NCI-H82 treated with DMSO at 0.1 percent for 48 hours (cell line): ENCODE results near the gene PAIP1.
A peak's percentile ranks its signal among the peaks of the same experiment; 100 is the strongest.
"Not testable (repeated sequence)": the region's sequence is repeated elsewhere in the genome, so short reads cannot be mapped to it uniquely, and the experiment has no call there.

ENCODE experiments used
- DNase-seq: peaks from one replicate; lab custom pipeline; 2025; ENCODE audit not compliant: unreplicated experiment; lab: John Stamatoyannopoulos, UW

PAIP1 gene

GRCh38 chr5:43571237-43571636 is 14.4 kb upstream of the PAIP1 start:
- no peak for DNase-seq

GRCh38 chr5:43570450-43571158 is 13.7 kb upstream of the PAIP1 start:
- DNase-seq = no peak

GRCh38 chr5:43569236-43569746 is 12.4 kb upstream of the PAIP1 start:
- DNase-seq = no peak

GRCh38 chr5:43567967-43568366 is 11.1 kb upstream of the PAIP1 start:
- DNase-seq = no peak

DNA sequence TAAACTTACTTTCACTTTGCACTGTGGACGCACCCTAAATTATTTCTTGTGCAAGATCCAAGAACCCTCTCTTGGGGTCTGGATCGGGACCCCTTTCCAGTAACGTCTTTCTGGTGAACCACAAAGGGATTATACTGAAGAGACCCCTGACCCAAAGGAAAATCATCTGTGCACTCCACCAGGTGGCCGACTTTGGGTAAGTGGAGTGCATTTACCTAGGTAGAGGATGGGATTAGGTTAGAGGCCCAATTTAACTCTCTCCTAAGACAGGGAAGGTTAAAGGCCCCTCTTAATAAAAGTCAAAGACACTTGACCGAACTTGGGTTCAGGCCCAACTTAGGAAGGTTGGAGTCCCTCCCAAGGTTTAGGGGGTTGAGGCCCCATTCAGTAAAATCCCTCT is 8.2 kb upstream of the PAIP1 start:
- DNase-seq = no peak

GRCh38 chr5:43564289-43564850 is 7.5 kb upstream of the PAIP1 start:
- no peak for DNase-seq

DNA sequence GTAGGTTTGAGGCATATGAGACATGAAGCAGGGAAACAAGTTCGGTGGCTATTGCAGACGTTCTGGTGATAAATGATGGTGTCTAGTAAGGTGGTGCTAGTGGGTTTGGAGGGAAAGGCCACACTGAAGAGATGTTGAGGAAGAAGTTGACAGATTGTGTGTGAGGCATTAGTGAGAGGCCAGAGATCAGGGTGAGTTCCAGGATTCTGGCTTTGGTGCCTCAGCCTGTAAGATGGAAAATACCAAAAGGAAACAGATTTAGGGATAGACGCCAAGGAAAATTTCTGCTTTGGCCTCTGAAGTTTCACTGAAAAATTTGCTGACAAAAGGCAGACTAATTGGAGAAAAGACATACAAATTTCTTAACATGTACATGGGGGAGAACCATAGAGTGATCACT is 6.4 kb upstream of the PAIP1 start:
- no peak for DNase-seq

- DNase-seq = no peak
Observed at GRCh38 chr5:43561356-43561755, 4.5 kb upstream of the PAIP1 start.

DNA sequence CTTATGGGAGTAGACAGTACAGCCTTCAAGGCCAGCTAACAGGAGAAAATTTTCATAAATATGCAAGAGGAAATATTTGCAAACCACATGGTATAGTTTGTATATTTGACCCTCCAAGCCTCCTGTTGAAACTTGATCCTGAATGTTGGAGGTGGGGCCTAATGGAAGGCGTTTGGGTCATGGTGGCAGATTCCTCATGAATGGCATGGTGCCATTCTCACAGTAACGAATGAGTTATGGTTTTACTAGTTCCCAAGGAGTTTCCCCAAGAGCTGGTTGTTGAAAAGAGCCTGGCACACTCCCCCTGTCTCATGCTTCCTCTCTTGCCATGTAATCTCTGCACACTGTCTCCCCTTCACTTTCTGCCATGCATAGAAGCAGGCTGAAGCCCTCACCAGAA is 3.3 kb upstream of the PAIP1 start:
- no peak for DNase-seq

GRCh38 chr5:43556607-43556856 is 345 bp downstream of the PAIP1 start:
- not testable (repeated sequence) for DNase-seq

DNA sequence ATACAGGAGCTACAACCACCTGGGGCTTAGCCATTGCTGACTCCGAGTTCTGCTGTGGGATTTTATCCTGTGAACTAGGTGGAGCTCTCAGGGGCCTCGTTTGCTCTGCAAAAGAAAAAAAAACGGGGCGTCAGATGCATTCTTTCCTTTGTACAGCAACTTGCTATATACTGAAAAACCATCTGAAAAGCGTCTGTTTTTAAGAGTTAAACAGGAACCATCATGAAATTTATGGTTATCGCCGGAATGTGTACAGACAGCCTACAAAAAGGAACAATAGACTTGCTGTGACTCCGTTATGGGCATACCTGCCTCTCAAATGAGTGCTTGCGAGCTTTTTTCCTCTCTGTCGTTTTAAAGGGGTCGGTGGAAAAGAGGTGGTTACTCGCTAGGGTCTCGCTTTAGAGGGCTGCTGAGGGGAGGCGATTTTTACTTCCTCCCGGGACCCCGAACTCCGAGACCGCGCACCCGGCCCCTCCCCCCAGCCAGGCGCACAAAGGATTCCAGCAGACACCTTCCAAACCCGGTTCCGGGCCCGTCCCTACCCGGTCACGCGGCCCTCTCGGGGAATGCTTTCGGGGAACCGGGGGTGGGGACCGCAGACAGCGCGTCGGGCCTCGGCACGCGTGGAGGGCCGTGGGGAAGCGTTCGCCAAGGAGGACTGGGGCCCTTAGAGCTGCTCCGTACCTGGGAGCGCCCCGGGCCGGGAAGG is 826 bp downstream of the PAIP1 start:
- no peak for DNase-seq

- no peak for DNase-seq
Observed at GRCh38 chr5:43554497-43554896, 2.4 kb downstream of the PAIP1 start.

- DNase-seq = peak; percentile 56
Observed at GRCh38 chr5:43553381-43553780, 3.5 kb downstream of the PAIP1 start.

- no peak for DNase-seq
Observed at GRCh38 chr5:43551731-43552130, 5.1 kb downstream of the PAIP1 start.

GRCh38 chr5:43549272-43549671 is 7.6 kb downstream of the PAIP1 start:
- not testable (repeated sequence) for DNase-seq

DNA sequence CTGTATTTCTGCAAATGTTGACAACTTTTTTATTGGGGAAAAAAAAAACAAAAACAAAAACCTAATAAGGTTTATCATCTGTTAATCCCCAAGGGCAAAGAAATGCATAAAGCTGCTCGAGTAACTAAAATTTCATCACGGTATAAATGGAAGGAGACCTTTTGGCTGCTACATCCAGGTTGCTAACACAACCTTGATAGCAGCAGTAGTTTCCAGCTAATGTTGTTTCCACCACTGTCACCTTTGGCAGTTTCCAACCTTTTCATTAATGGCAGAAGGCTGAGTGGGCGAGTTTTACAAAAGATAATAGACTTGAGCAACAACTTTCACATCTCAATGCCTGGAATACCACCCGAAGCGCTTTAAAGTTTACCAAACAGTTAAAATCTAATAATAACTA is 8.5 kb downstream of the PAIP1 start:
- DNase-seq = no peak

GRCh38 chr5:43547532-43547931 is 9.3 kb downstream of the PAIP1 start:
- no peak for DNase-seq

GRCh38 chr5:43543434-43543833 is 13.4 kb downstream of the PAIP1 start:
- no peak for DNase-seq

GRCh38 chr5:43540746-43541145 is 16.1 kb downstream of the PAIP1 start:
- DNase-seq = no peak

- no peak for DNase-seq
Observed at GRCh38 chr5:43536972-43537371, 19.9 kb downstream of the PAIP1 start.

DNA sequence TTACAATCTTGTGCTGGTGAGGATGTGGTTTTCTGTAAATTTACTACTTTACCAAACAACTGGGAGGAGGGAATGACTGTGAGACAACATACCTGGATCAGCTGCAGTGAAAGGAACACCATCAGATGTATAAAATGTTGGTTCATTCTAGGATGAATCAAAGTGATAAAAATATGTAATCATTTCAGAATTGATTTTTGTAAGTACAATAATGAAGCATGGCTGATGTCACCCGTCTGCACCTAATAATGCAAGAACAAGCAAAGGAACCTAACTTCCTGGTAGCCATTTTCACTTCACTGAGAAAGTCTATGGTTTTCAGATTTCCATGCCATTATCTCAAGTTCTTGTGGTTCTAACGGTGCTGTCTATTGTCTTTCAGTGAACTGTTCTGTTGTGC is 23.2 kb downstream of the PAIP1 start:
- DNase-seq = no peak

DNA sequence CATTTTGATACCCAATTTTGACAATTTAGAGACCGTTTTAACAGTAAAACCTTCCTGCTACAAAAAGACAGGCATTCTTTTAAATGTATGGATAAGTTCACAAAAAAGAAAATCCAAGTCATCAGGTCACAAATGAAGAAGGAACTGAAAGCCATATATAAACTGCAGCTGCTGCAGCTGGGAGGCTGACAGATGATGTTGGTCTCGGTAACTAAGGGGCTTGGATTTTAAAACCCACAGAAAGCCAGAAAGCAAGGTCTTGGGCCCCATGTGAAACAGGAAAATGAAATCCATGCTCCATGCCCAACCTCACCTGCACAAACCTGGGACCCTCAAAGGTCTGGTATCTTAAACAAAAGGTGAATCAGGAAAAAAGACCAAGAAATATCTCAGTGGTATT is 26.2 kb downstream of the PAIP1 start:
- DNase-seq = no peak

- no peak for DNase-seq
Observed at GRCh38 chr5:43523662-43524072, 33.2 kb downstream of the PAIP1 start.
